ENCODE measurements around the gene MAP3K3.

DNA sequence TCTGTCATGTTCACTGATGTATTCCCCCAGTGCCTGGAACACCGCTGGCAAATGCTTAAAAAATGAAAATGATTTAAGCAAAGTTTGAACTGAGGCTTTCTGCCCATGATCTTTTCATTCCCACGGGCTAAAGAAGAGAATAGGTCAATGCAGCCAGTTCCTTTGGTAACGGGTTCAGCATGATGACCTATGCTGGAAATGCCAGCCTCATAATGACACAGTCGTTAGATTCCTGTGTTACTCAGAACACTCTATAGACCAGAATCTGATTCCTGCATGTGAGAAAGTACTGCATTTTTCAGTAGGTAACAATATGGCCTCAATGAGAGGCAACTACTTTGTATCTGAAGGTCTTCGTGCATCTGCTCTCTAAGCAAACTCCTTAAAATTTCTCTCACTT, 96.8 kb downstream of the MAP3K3 start:
- TF ChIP-seq, protein P1, sequence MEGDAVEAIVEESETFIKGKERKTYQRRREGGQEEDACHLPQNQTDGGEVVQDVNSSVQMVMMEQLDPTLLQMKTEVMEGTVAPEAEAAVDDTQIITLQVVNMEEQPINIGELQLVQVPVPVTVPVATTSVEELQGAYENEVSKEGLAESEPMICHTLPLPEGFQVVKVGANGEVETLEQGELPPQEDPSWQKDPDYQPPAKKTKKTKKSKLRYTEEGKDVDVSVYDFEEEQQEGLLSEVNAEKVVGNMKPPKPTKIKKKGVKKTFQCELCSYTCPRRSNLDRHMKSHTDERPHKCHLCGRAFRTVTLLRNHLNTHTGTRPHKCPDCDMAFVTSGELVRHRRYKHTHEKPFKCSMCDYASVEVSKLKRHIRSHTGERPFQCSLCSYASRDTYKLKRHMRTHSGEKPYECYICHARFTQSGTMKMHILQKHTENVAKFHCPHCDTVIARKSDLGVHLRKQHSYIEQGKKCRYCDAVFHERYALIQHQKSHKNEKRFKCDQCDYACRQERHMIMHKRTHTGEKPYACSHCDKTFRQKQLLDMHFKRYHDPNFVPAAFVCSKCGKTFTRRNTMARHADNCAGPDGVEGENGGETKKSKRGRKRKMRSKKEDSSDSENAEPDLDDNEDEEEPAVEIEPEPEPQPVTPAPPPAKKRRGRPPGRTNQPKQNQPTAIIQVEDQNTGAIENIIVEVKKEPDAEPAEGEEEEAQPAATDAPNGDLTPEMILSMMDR (IDR thresholded peaks at IDR 0.05) = no peak
- TF ChIP-seq EP300 (IDR thresholded peaks at IDR 0.05) = no peak

Data from tibial nerve (tissue), 4 donors.